Ishikawa (cell line): Measurements from ENCODE around the gene KRT1.

Experiments
- CEBPB ChIP-seq: IDR thresholded peaks from 2 replicates; pipeline ENCODE4 v1.6.1; 2012
- CREB1 ChIP-seq: IDR thresholded peaks from 2 replicates; pipeline ENCODE4 v1.6.1; 2012; ENCODE audit warnings: low read depth
- EGR1 ChIP-seq: IDR thresholded peaks from 2 replicates; pipeline ENCODE4 v1.6.1; 2012
- EP300 ChIP-seq: IDR thresholded peaks from 2 replicates; pipeline ENCODE4 v1.6.1; 2012; ENCODE audit warnings: borderline replicate concordance
- FOXM1 ChIP-seq: IDR thresholded peaks from 2 replicates; pipeline ENCODE4 v1.6.1; 2012; ENCODE audit warnings: low read depth, borderline replicate concordance
- MAX ChIP-seq: IDR thresholded peaks from 2 replicates; pipeline ENCODE4 v1.6.1; 2012
- NFIC ChIP-seq: IDR thresholded peaks from 2 replicates; pipeline ENCODE4 v1.6.1; 2012
- RAD21 ChIP-seq: IDR thresholded peaks from 2 replicates; pipeline ENCODE4 v1.6.1; 2012; ENCODE audit warnings: low read depth
- REST ChIP-seq: IDR thresholded peaks from 2 replicates; pipeline ENCODE4 v1.6.1; 2012; ENCODE audit warnings: low read depth, mild to moderate bottlenecking
- TAF1 ChIP-seq: IDR thresholded peaks from 2 replicates; pipeline ENCODE4 v1.6.1; 2012; ENCODE audit warnings: low read depth, mild to moderate bottlenecking
- TCF12 ChIP-seq: IDR thresholded peaks from 2 replicates; pipeline ENCODE4 v1.6.1; 2012; ENCODE audit warnings: low read depth
- TEAD4 ChIP-seq: IDR thresholded peaks from 2 replicates; pipeline ENCODE4 v1.6.1; 2012
- USF1 ChIP-seq: IDR thresholded peaks from 2 replicates; pipeline ENCODE4 v1.6.1; 2012
- YY1 ChIP-seq: IDR thresholded peaks from 2 replicates; pipeline ENCODE4 v1.6.1; 2012; ENCODE audit warnings: low read depth
- ZBTB7A ChIP-seq: IDR thresholded peaks from 2 replicates; pipeline ENCODE4 v1.6.1; 2012; ENCODE audit warnings: low read depth

The KRT1 gene

GRCh38 chr12:52630008-52630500 is 50.2 kb downstream of the KRT1 start:
- TF ChIP-seq USF1: no peak
- no peak for TF ChIP-seq EGR1
- no peak for TF ChIP-seq CREB1
- TF ChIP-seq REST: no peak
- TF ChIP-seq NFIC: no peak
- TF ChIP-seq MAX: no peak
- no peak for TF ChIP-seq ZBTB7A
- TF ChIP-seq EP300: no peak
- TF ChIP-seq CEBPB: no peak
- TF ChIP-seq TCF12: no peak
- no peak for TF ChIP-seq TEAD4

GRCh38 chr12:52629281-52630007 is 50.8 kb downstream of the KRT1 start:
- no peak for TF ChIP-seq MAX
- TF ChIP-seq CREB1: no peak
- TF ChIP-seq CEBPB: no peak
- TF ChIP-seq RAD21: no peak
- no peak for TF ChIP-seq EGR1
- TF ChIP-seq NFIC: no peak
- TF ChIP-seq ZBTB7A: no peak
- TF ChIP-seq USF1: no peak

- no peak for TF ChIP-seq RAD21
- TF ChIP-seq NFIC: no peak
- TF ChIP-seq USF1: no peak
- no peak for TF ChIP-seq TAF1
- TF ChIP-seq TCF12: no peak
- no peak for TF ChIP-seq MAX
- no peak for TF ChIP-seq EGR1
- TF ChIP-seq YY1: no peak
- TF ChIP-seq REST: no peak
- TF ChIP-seq CEBPB: no peak
- no peak for TF ChIP-seq TEAD4
- TF ChIP-seq ZBTB7A: no peak
- TF ChIP-seq FOXM1: no peak
These were observed 51.4 kb downstream of the KRT1 start for GRCh38 chr12:52628841-52629240.

- TF ChIP-seq NFIC: no peak
- TF ChIP-seq REST: no peak
- no peak for TF ChIP-seq CREB1
- TF ChIP-seq MAX: no peak
- no peak for TF ChIP-seq CEBPB
- TF ChIP-seq EGR1: no peak
- no peak for TF ChIP-seq TAF1
- no peak for TF ChIP-seq RAD21
- TF ChIP-seq ZBTB7A: no peak
- TF ChIP-seq USF1: no peak
- no peak for TF ChIP-seq YY1
- no peak for TF ChIP-seq EP300
- no peak for TF ChIP-seq TCF12
- TF ChIP-seq TEAD4: no peak
- TF ChIP-seq FOXM1: no peak
These were observed 52.1 kb downstream of the KRT1 start for GRCh38 chr12:52628111-52628507.
